Measurements from ENCODE around the gene AREL1.

Gene AREL1

GRCh38 chr14:74698465-74698864, 14.4 kb downstream of the AREL1 start:
- no peak for DNase-seq (ENCODE audit: low read depth)

DNA sequence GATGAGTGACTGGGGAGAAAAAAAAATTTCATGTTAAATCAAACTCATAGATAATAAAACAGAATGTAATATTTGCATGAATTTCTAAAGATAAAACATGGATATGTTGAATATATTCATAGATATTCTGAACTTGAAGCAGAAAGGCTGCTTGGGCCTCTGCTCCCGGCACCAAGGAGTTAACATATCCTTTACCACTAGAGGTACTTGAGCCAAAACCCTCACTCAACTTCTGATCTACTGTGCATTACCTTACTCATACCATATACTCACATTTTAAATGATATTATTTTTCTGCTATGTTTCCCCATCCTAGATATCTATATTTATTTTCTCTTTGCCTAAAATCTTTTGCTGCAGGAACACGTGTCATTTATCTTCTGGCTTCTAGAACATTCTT, 14.9 kb downstream of the AREL1 start:
- no peak for DNase-seq (ENCODE audit: low read depth)

GRCh38 chr14:74697543-74697942, 15.3 kb downstream of the AREL1 start:
- no peak for DNase-seq (ENCODE audit: low read depth)

GRCh38 chr14:74697011-74697410, 15.9 kb downstream of the AREL1 start:
- DNase-seq (ENCODE audit: low read depth): no peak

DNA sequence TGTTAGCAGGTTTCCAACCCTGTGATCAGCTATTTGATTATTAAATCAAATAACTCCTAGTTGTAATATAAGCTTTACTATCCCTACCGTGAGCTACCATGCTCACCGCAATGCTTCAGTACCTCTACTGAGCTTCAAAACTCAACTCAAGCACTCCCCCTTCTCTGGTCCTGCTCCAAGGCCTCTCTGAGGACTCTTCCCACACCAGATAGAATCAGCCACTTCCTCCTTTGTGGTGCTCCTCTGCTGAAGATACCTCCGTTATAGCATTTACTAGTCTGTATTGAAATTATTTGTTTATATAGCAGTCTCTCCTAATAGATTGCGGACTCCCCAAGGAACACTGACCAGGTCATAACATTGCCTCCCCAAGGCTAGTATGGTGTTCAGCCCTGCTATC, 17.5 kb downstream of the AREL1 start:
- no peak for DNase-seq (ENCODE audit: low read depth)

GRCh38 chr14:74693191-74693590, 19.7 kb downstream of the AREL1 start:
- DNase-seq (ENCODE audit: low read depth): no peak

GRCh38 chr14:74691456-74691855, 21.4 kb downstream of the AREL1 start:
- no peak for DNase-seq (ENCODE audit: low read depth)

- DNase-seq (ENCODE audit: low read depth): no peak
Observed at GRCh38 chr14:74685921-74686678, 26.8 kb downstream of the AREL1 start.

DNA sequence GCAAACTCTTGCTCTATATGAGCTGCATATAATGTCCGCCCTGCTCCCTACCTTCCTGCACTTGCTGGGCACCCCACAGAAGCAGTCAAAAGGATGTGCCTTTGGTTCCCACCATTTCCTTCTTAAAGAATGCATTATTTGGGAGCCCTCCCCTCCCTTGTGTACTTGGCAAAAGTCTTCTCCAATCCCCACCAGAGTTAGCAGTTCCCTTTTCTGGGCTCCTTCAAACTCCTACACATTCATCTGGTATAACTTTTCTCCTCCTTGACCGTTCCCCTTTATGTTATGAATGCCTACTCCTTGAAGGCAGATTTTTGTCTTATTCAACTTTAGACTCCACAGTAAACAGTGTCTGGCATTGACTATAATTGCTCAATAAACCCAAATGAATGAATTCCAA, 27.8 kb downstream of the AREL1 start:
- no peak for DNase-seq (ENCODE audit: low read depth)

DNA sequence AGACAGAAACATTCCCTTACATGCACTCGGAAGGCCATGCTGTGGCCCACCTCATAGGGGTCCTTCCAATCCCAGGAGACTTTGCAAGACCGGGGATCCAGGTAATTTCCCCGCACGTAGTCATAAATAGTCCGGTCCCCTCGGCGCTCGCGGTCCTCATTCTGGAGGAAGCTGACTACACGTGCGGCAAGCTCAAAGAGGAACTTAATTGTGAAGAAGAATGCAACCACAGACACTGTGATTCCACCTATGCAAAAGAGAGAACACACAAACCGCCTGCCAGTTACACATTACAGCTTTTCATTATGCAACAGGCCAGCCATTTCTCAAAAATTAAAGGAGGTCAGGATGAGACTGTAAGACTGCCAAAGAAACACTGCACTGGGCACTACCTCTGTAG, 28.4 kb downstream of the AREL1 start:
- DNase-seq (ENCODE audit: low read depth): no peak

DNA sequence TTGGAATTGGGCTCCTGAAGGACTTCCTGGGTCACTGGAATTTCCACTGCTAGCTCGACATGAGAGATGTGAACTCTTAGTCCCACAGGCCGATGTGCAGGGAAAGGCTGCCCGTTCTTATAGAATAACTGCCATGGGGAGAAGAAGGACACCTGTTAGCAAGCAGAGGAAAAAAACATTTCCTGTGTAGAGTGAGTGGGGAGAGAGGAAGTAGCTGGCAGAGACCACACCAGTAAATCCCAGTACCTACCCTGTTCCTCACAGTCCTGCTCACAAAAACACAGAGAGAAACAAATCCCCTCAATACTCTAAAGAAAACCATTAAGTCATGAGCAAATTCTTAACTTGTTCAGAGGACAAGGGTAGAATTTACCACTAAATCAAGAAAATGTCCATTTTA, 29.5 kb downstream of the AREL1 start:
- no peak for DNase-seq (ENCODE audit: low read depth)

DNA sequence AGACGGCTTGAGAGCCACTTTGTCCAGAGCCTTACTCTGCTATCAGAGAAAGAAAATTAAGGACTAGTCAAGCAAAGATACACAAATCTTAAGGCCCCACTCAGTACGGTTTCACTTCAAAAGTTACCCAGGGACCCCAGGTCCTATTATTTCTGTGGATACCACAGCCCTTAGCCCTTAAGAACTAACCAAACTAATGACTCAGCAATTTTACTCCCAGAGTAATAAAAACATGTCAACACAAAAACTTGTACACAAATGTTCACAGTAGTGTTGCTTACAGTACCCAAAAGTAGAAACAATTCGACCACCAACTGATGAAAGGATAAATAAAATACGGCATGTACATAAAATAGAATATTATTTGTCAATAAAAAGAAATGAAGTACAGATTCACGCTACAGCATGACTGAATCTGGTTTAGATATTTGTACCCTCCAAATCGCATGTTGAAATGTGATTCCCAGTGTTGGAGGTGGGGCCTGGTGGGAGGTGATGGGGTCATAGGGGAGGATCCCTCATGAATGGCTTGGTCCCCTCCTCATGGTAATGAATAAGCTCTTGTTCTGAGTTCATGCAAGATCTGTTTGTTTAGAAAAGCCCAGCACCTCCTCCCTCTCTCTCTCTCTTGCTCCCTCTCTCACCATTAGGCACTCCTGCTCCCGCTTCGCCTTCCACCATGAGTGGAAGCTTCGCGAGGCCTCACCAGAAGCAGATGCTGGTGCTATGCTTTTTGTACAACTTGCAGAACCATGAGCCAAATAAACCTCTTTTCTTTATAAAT, 30.5 kb downstream of the AREL1 start:
- DNase-seq (ENCODE audit: low read depth): no peak

DNA sequence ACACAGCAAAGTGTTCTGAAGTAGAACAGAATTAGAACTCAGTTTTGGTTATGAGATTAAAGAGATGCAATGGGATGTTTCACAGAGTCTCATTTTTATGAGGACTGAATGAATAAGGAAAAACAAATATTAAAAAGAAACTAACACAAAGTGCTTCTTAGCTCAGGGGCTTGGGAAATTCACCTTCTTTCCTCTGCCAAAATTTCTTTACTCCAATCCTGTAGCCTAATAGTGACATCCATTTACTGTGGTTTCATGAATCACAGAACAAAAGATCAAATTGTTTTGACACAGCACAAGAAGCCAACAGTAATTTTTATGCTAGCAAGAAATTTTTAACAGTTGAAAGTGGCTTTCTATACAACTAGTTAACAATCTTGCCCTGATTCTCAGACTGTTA, 37.7 kb downstream of the AREL1 start:
- no peak for DNase-seq (ENCODE audit: low read depth)

DNA sequence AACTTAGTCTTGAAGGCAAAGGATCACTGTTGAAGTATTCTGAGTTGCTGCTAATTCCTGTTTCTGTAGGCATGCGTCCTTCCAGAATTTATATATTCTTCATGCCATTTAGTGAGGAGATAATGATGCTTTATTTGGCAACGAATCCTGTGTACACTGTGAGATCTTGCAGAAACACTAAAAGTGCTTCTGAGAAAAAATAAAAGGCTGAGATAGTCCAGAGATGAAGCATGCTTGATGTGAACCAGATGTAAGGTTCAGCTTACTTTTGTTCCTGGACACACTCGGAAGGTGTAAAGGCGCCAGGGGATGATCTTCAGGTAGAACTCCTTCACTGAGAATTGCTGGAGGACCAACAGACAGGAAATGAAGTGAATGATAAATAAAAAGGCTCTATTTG, 39.1 kb downstream of the AREL1 start:
- DNase-seq (ENCODE audit: low read depth): no peak

- DNase-seq (ENCODE audit: low read depth): no peak
Observed at GRCh38 chr14:74671789-74672188, 41.1 kb downstream of the AREL1 start.

DNA sequence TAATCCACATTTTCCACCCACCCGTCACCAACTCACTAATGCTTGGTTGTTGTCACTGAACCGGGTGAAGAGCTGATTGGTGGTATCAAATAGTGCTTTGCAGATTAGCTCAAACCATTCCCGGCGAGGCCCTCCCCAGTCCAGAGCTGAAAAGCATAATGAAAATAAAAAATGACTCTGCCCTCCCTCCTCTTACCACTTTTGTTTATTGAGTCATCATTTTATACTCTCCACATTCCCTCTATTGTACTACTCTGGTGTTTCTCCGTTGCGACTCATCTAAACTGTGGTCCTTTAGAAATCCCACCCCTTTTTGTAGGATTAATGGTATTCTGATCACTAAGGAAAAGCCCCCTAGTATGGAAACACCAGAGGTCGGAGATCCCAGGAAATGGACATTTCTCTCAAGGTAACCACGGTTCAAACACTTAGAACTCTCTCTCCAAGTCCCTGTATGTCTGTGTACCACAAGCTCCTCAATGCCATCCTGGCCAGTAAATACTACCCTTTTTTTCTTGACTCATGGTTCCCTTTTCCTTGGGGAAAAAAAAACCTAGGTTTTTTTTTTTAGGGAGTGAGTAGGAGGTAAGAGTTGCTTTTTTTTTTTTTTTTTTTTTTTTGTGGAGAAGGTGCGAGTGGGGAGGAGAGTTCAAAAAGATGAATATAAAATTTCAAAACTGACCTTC, 42.0 kb downstream of the AREL1 start:
- DNase-seq (ENCODE audit: low read depth): no peak

GRCh38 chr14:74669846-74670245, 43.0 kb downstream of the AREL1 start:
- no peak for DNase-seq (ENCODE audit: low read depth)

DNA sequence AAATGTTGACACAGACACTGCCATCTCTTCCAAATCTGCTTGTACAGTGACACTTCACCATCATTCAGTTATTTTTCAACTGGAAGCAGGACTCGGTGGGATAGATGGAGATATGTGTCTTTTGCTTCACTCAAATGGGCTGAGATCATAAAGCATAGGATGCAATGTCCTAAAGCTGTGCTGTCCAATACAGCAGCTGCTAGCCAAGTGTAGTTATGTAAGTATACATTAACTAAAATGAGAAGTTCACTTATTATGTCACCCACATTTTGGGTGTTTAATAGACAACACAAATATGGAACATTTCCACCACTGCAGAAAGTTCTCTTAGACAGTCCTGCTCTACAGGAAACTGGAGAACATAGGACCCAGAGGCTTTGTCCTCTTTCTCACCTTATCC, 43.6 kb downstream of the AREL1 start:
- DNase-seq (ENCODE audit: low read depth): no peak

GRCh38 chr14:74667758-74668157, 45.1 kb downstream of the AREL1 start:
- DNase-seq (ENCODE audit: low read depth): no peak

DNA sequence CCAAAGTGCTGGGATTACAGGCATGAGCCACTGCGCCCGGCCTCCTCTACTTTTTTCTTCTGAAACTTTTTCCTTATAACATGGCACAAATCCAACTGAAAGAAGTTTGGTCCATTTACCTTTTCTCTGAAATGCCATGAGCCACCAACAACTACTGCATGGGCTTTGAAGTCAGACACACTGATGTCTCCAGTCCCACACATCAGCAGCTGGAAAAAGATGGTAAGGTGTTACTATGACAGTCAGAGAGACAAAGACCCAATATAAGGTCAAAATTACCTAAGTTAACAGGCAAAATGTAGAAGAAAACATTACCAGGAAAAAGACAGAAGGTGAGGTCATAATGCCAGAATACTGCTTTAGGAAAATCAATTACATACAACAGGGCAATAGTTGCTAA, 48.2 kb downstream of the AREL1 start:
- no peak for DNase-seq (ENCODE audit: low read depth)

DNA sequence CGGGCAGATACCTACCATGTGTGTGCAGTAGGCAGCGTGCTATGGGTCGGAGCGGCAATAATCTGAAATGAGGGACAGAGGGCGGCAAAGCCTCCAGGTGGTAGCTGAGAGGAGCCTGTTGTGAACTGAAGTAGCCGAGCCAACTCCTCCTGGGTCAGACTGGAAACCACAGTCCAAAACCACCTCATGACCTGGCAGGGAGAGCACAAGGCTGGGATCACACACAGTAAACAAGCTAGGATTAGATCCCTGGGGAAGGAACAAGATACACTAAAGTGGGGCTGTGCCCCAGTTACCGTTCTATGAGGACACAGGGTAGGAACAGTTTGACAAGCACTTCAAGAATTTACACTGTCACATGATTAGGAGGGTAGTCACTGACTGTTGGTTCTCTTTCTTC, 49.0 kb downstream of the AREL1 start:
- no peak for DNase-seq (ENCODE audit: low read depth)

- no peak for DNase-seq (ENCODE audit: low read depth)
Observed at GRCh38 chr14:74661726-74662450, 51.0 kb downstream of the AREL1 start.

Data from stimulated activated CD8-positive, alpha-beta memory T cell treated with anti-CD3 and anti-CD28 coated beads, Interleukin-12 subunit alpha, Interleukin-12 subunit beta, amount 100 ng/mL, for 4 hours (primary cell).